ENCODE data around the gene SDF4. TPM values are rescaled to one million over a fixed set of nuclear protein-coding genes. Genes with fewer than 3 reads are reported as not detected.

SDF4 gene
- total RNA-seq, 2 donors from 2014 or later, result 157 to 230 TPM

- no peaks in the 10 kb centered on the region for H3K27me3 ChIP-seq (replicated peaks; ENCODE audit: insufficient read depth)
These were observed 62.2 kb downstream of the SDF4 start for GRCh38 chr1:1169429-1170214.

DNA sequence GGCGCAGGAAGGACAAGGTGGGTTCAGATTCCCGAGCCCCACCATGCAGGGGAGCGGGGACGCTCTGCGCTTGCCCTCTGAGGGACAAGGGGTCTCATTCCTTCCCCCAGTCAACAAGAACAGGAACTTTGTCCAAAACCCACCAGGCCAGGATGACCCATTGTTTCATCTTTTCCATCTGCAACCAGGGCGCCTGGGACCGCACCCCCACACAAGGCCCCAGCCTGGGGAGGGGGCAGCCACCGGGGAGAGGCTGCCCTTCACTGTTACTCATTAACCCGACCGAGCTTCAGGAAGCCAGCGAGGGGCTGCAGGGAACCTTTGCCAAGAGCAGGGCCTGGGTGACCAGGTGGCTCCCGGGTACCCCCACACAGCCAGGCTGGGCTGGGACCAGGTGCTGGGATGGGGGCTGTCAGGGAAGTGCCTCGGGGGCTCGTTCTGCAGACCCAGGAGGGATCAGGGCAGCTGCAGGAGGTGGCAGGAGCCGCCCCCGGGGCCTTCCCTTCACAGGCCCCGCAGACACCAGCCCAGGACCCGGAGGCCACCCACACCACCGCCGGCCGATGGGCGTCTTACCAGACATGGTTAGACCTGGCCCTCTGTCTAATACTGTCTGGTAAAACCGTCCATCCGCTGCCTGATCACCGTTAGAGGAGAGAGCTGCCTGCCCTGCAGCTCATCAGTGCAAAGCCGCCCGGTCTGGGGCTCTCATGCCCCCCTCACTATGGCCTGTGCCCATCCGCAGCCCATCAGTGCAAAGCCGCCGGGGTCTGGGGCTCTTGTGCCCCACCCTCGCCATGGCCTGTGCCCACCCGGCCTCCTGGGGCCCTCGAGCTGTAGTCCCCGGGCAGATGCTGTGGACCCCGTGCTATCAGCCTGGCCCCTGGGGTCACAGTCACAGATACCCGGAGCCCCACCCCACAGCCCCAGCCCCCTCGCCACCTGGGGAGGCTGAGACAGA, 63.1 kb downstream of the SDF4 start:
- ATAC-seq (ENCODE audit: insufficient number of reproducible peaks, low FRiP score, low read depth) (no peak), DNase-seq (ENCODE audit: low spot score) (no peak)
- no peak overlapping the region for H3K4me3 ChIP-seq
- H3K4me1 ChIP-seq (ENCODE audit: control insufficient read depth in 1 of 2, low read depth in 2 of 2), result no peaks in the 10 kb centered on the region
- no peaks in the 10 kb centered on the region for H3K9me3 ChIP-seq
- no peaks in the 10 kb centered on the region for H3K27me3 ChIP-seq (replicated peaks; ENCODE audit: insufficient read depth)
- TF ChIP-seq, protein P1, sequence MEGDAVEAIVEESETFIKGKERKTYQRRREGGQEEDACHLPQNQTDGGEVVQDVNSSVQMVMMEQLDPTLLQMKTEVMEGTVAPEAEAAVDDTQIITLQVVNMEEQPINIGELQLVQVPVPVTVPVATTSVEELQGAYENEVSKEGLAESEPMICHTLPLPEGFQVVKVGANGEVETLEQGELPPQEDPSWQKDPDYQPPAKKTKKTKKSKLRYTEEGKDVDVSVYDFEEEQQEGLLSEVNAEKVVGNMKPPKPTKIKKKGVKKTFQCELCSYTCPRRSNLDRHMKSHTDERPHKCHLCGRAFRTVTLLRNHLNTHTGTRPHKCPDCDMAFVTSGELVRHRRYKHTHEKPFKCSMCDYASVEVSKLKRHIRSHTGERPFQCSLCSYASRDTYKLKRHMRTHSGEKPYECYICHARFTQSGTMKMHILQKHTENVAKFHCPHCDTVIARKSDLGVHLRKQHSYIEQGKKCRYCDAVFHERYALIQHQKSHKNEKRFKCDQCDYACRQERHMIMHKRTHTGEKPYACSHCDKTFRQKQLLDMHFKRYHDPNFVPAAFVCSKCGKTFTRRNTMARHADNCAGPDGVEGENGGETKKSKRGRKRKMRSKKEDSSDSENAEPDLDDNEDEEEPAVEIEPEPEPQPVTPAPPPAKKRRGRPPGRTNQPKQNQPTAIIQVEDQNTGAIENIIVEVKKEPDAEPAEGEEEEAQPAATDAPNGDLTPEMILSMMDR (IDR thresholded peaks at IDR 0.05), result no peak
- H3K36me3 ChIP-seq, result no peaks in the 10 kb centered on the region
- no peak overlapping the region for H3K27ac ChIP-seq

More at GRCh38 chr1:1169429-1170214, 62.2 kb downstream of the SDF4 start:
- Histone ChIP-seq H3K36me3 (no peaks in the 10 kb centered on the region), H3K4me1 (ENCODE audit: control insufficient read depth in 1 of 2, low read depth in 2 of 2) (no peaks in the 10 kb centered on the region), H3K27ac (no peak overlapping the region), H3K4me3 (no peak overlapping the region), H3K9me3 (no peaks in the 10 kb centered on the region)
- TF ChIP-seq, protein P1 (IDR thresholded peaks at IDR 0.05), result no peak
- ATAC-seq (ENCODE audit: insufficient number of reproducible peaks, low FRiP score, low read depth), result no peak
- no peak for DNase-seq (ENCODE audit: low spot score)

DNA sequence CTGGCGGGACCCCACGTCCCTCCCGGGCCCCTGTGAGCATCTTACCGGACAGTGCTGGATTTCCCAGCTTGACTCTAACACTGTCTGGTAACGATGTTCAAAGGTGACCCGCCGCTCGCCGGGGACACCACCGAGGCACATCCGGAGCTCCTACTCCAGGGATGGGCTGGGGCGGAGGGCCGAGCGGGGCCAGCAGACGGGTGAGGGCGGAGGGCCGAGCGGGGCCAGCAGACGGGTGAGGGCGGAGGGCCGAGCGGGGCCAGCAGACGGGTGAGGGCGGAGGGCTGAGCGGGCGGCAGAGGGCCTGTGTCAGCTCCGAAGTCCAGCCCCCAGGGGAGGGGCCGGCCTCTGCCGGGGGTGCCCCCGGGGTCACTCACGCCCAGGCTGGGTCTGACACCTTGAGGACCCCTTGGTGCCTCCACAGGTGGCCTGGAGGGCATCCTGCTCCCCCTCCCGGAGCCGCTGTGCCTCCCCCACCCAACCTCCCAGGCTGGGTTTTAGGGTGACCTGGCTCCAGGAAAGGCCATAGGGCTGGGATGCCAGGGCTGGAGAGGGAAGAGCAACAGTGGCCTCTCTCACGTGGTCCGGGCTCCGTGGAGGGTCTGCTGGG, 63.9 kb downstream of the SDF4 start:
- no peak overlapping the region for H3K27ac ChIP-seq
- H3K9me3 ChIP-seq, result no peaks in the 10 kb centered on the region
- no peaks in the 10 kb centered on the region for H3K27me3 ChIP-seq (replicated peaks; ENCODE audit: insufficient read depth)
- H3K4me1 ChIP-seq (ENCODE audit: control insufficient read depth in 1 of 2, low read depth in 2 of 2), result no peaks in the 10 kb centered on the region
- H3K4me3 ChIP-seq, result no peak overlapping the region
- H3K36me3 ChIP-seq, result no peaks in the 10 kb centered on the region
- TF ChIP-seq, protein P1 (IDR thresholded peaks at IDR 0.05), result no peak
- no peak for DNase-seq (ENCODE audit: low spot score)
- ATAC-seq (ENCODE audit: insufficient number of reproducible peaks, low FRiP score, low read depth), result no peak

DNA sequence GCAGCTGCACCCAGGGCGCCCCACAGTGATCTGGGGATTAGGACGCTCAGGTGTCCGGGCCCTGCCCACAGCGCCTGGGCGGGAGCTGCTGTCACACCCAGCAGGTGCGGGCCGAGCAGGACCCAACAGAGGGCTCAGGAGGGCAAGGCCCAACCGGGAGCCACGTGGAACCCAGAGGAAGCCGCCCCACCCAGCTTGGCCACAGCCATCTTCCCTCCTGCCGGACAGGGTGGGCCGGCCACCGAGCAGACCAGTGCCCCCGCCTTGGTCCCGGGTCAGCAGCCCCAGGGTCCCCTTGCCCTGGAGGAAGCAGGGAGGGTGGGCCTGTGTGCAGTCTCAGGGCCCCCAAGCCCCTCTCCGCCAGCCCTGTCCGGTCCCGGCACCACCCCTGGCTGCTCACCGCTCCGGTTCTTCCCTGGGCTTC, 64.4 kb downstream of the SDF4 start:
- DNase-seq (ENCODE audit: low spot score), result no peak
- TF ChIP-seq, protein P1 (IDR thresholded peaks at IDR 0.05), result no peak
- no peaks in the 10 kb centered on the region for H3K27me3 ChIP-seq (replicated peaks; ENCODE audit: insufficient read depth)
- H3K9me3 ChIP-seq, result no peaks in the 10 kb centered on the region
- H3K27ac ChIP-seq, result no peak overlapping the region
- no peaks in the 10 kb centered on the region for H3K36me3 ChIP-seq
- H3K4me3 ChIP-seq, result no peak overlapping the region
- no peaks in the 10 kb centered on the region for H3K4me1 ChIP-seq (ENCODE audit: control insufficient read depth in 1 of 2, low read depth in 2 of 2)
- no peak for ATAC-seq (ENCODE audit: insufficient number of reproducible peaks, low FRiP score, low read depth)

Other genes with a start within 250 kb of the SDF4 start
- gene PERM1, start 249.9 kb downstream of the SDF4 start, total RNA-seq, result under 1 TPM; 0.54 to 0.99 TPM
- 10 to 100 TPM; 50.1 to 98.8 TPM for gene HES4, start 231.9 kb downstream of the SDF4 start, total RNA-seq
- gene ISG15, start 218.5 kb downstream of the SDF4 start, total RNA-seq, result 100 to 1,000 TPM in 1 of 2 donors, 10 to 100 TPM in 1; 31.5 to 104 TPM
- gene AGRN, start 211.9 kb downstream of the SDF4 start, total RNA-seq, result 10 to 100 TPM; 36.2 to 36.7 TPM
- under 1 TPM in 1 of 2 donors, not detected in 1; 0.71 TPM for gene RNF223, start 157.7 kb downstream of the SDF4 start, total RNA-seq
- 10 to 100 TPM; 10.8 to 21.2 TPM for gene C1orf159, start 115.9 kb downstream of the SDF4 start, total RNA-seq
- gene TTLL10, start 58.1 kb downstream of the SDF4 start, total RNA-seq, result not detected
- gene TNFRSF18, start 25.4 kb downstream of the SDF4 start, total RNA-seq, result 1 to 10 TPM in 1 of 2 donors, not detected in 1; 1.3 TPM
- gene TNFRSF4, start 17.8 kb downstream of the SDF4 start, total RNA-seq, result 1 to 10 TPM in 1 of 2 donors, not detected in 1; 1.8 TPM
- gene B3GALT6, start 236 bp upstream of the SDF4 start, total RNA-seq, result 10 to 100 TPM; 15.5 to 25.3 TPM
- 10 to 100 TPM in 1 of 2 donors, 1 to 10 TPM in 1; 2.9 to 12.5 TPM for gene C1QTNF12, start 14.7 kb upstream of the SDF4 start, total RNA-seq
- 10 to 100 TPM; 43.5 to 57.7 TPM for gene UBE2J2, start 41.9 kb upstream of the SDF4 start, total RNA-seq
- gene SCNN1D, start 48.4 kb upstream of the SDF4 start, total RNA-seq, result 10 to 100 TPM in 1 of 2 donors, 1 to 10 TPM in 1; 1.8 to 10.3 TPM
- gene ACAP3, start 75.9 kb upstream of the SDF4 start, total RNA-seq, result 100 to 1,000 TPM in 1 of 2 donors, 10 to 100 TPM in 1; 41.6 to 121 TPM
- gene PUSL1, start 76.6 kb upstream of the SDF4 start, total RNA-seq, result 10 to 100 TPM; 22.1 to 22.6 TPM
- gene INTS11, start 92.7 kb upstream of the SDF4 start, total RNA-seq, result 100 to 1,000 TPM; 192 to 195 TPM
- 10 to 100 TPM; 16.4 to 26.3 TPM for gene CPTP, start 92.8 kb upstream of the SDF4 start, total RNA-seq
- gene TAS1R3, start 99.3 kb upstream of the SDF4 start, total RNA-seq, result under 1 TPM in 1 of 2 donors, not detected in 1; 0.14 TPM
- gene DVL1, start 117.4 kb upstream of the SDF4 start, total RNA-seq, result 100 to 1,000 TPM in 1 of 2 donors, 10 to 100 TPM in 1; 66.2 to 101 TPM
- 100 to 1,000 TPM; 239 to 326 TPM for gene MXRA8, start 126.6 kb upstream of the SDF4 start, total RNA-seq
- gene AURKAIP1, start 143.2 kb upstream of the SDF4 start, total RNA-seq, result 10 to 100 TPM; 43.5 to 94.5 TPM
- 100 to 1,000 TPM; 214 to 313 TPM for gene CCNL2, start 167.3 kb upstream of the SDF4 start, total RNA-seq
- gene MRPL20, start 175.3 kb upstream of the SDF4 start, total RNA-seq, result 100 to 1,000 TPM in 1 of 2 donors, 10 to 100 TPM in 1; 96.9 to 121 TPM
- gene ANKRD65, start 189.3 kb upstream of the SDF4 start, total RNA-seq, result under 1 TPM in 1 of 2 donors, not detected in 1; 0.68 TPM
- gene VWA1, start 203.7 kb upstream of the SDF4 start, total RNA-seq, result 10 to 100 TPM; 21.7 to 23.6 TPM
- under 1 TPM in 1 of 2 donors, not detected in 1; 0.27 TPM for gene ATAD3C, start 217.7 kb upstream of the SDF4 start, total RNA-seq
- gene ATAD3B, start 239.8 kb upstream of the SDF4 start, total RNA-seq, result 10 to 100 TPM; 15.4 to 30.9 TPM